Caco-2 (cell line): ENCODE results near the gene SPOCK3. TPM values are rescaled to one million over a fixed set of nuclear protein-coding genes. Genes with fewer than 3 reads are reported as not detected.

Source experiments
- BruUV-seq: library from RNA; stranded (reverse); fragments of 400-500 nt; replicated peaks from 2 replicates; lab custom pipeline; 2021; lab: Mats Ljungman, UMichigan
- CTCF ChIA-PET: fragments of 300-600 bp; sonication (Branson Sonifier 250); formaldehyde crosslinking; loops from one replicate; lab custom pipeline; 2022; ENCODE audit warnings: antibody characterized with exemption; lab: Charles Lee
- POLR2A ChIA-PET: fragments of 300-600 bp; sonication (Branson Sonifier 250); formaldehyde crosslinking; loops from one replicate; lab custom pipeline; 2022; ENCODE audit warnings: antibody characterized with exemption; lab: Charles Lee
- DNase-seq, 2 experiments: peaks; one replicate each; pipeline versions ENCODE4 v3.0.0 to v3.0.0-alpha.2; 2020 to 2022
- H3K27me3 ChIP-seq: replicated peaks from 2 replicates; pipeline ENCODE4 v1.6.0; 2011; ENCODE audit warnings: low read length; ENCODE audit not compliant: control insufficient read depth, insufficient read depth
- H3K36me3 ChIP-seq: 2 replicates; pipeline ENCODE4 v1.5.1; 2011; ENCODE audit warnings: low read length; ENCODE audit not compliant: control insufficient read depth, insufficient read depth
- H3K4me1 ChIP-seq: fragments of 250-450 bp; sonication (Bioruptor Pico); 2 replicates; pipeline ENCODE4 v1.5.1; 2020; ENCODE audit warnings: mild to moderate bottlenecking
- H3K4me3 ChIP-seq: 2 replicates; pipeline ENCODE4 v1.5.1; 2011; ENCODE audit warnings: low read depth, mild to moderate bottlenecking, control low read depth, low read length
- H3K9me3 ChIP-seq: fragments of 250-450 bp; sonication (Bioruptor Pico); 2 replicates; pipeline ENCODE4 v1.5.1; 2020; ENCODE audit warnings: mild to moderate bottlenecking, moderate library complexity
- H3K27ac Mint-ChIP-seq: one replicate; pipeline ENCODE4 v1.8.0; 2022; ENCODE audit warnings: mixed read lengths; ENCODE audit not compliant: unreplicated experiment
- H3K27me3 Mint-ChIP-seq: one replicate; pipeline ENCODE4 v1.8.0; 2022; ENCODE audit warnings: mixed read lengths; ENCODE audit not compliant: insufficient read depth, unreplicated experiment
- H3K36me3 Mint-ChIP-seq: one replicate; pipeline ENCODE4 v1.8.0; 2022; ENCODE audit warnings: mild to moderate bottlenecking, mixed read lengths; ENCODE audit not compliant: insufficient read depth, unreplicated experiment
- H3K4me1 Mint-ChIP-seq: one replicate; pipeline ENCODE4 v1.8.0; 2022; ENCODE audit warnings: low read depth, mixed read lengths; ENCODE audit not compliant: unreplicated experiment
- H3K4me3 Mint-ChIP-seq: one replicate; pipeline ENCODE4 v1.8.0; 2022; ENCODE audit warnings: mild to moderate bottlenecking, moderate library complexity, mixed read lengths; ENCODE audit not compliant: unreplicated experiment
- H3K9me3 Mint-ChIP-seq: one replicate; pipeline ENCODE4 v1.8.0; 2022; ENCODE audit warnings: mixed read lengths; ENCODE audit not compliant: unreplicated experiment
- CTCF ChIP-seq, 2 experiments: fragments of 200-600 bp in 1 of 2; IDR thresholded peaks; 1 replicate in 1 of 2; 2 replicates in 1 of 2; pipeline versions ENCODE4 v1.5.1 to v1.8.0; 2011 to 2022; ENCODE audit warnings: antibody characterized with exemption in 1 of 2, control low read depth in 1 of 2, inconsistent platforms in 1 of 2, low read depth in 1 of 2, low read length in 1 of 2, mild to moderate bottlenecking in 1 of 2, moderate library complexity in 1 of 2; ENCODE audit not compliant: insufficient read depth in 1 of 2, severe bottlenecking in 1 of 2, unreplicated experiment in 1 of 2
- intact Hi-C: fragments of 100-400 bp; cut with micrococcal nuclease; formaldehyde crosslinking; loops from one replicate; pipeline ENCODE4 v1.10.0; 2022; ENCODE audit not compliant: unreplicated experiment
- total RNA-seq: library from RNA; stranded (reverse); gene quantifications from 2 replicates; pipeline ENCODE4 v1.2.3, GENCODE V29; 2022

Gene SPOCK3
- total RNA-seq, 1 experiment from 2014 or later = 1.3 TPM

GRCh38 chr4:166989886-166990285 is 244.4 kb downstream of the SPOCK3 start:
- POLR2A ChIA-PET = no interaction called here
- no peaks in the 10 kb centered on the region for H3K27me3 ChIP-seq
- Mint-ChIP-seq H3K27ac (no peak overlapping the region), H3K9me3 (no peaks in the 10 kb centered on the region), H3K27me3 (no peaks in the 10 kb centered on the region), H3K36me3 (no peaks in the 10 kb centered on the region), H3K4me1 (no peaks in the 10 kb centered on the region), H3K4me3 (no peak overlapping the region)
- H3K36me3 ChIP-seq = no peaks in the 10 kb centered on the region
- CTCF ChIA-PET = no interaction called here
- TF ChIP-seq CTCF (IDR thresholded peaks at IDR 0.05; ENCODE audit: insufficient read depth in 1 of 2, low read depth in 1 of 2, low read length in 1 of 2, severe bottlenecking in 1 of 2, unreplicated experiment in 1 of 2) = no peak
- DNase-seq = no peak
- H3K9me3 ChIP-seq = no peaks in the 10 kb centered on the region
- no peak overlapping the region for H3K4me3 ChIP-seq
- BruUV-seq = no TSS peak
- intact Hi-C loops = no loop called here
- no peaks in the 10 kb centered on the region for H3K4me1 ChIP-seq

GRCh38 chr4:166987026-166987425 is 247.3 kb downstream of the SPOCK3 start:
- Mint-ChIP-seq H3K27me3 (no peaks in the 10 kb centered on the region), H3K9me3 (no peaks in the 10 kb centered on the region), H3K4me3 (no peak overlapping the region), H3K27ac (no peak overlapping the region), H3K36me3 (no peaks in the 10 kb centered on the region), H3K4me1 (no peaks in the 10 kb centered on the region)
- Histone ChIP-seq H3K4me3 (no peak overlapping the region), H3K4me1 (no peaks in the 10 kb centered on the region), H3K9me3 (no peaks in the 10 kb centered on the region), H3K27me3 (no peaks in the 10 kb centered on the region), H3K36me3 (no peaks in the 10 kb centered on the region)
- no peak for TF ChIP-seq CTCF (IDR thresholded peaks at IDR 0.05; ENCODE audit: insufficient read depth in 1 of 2, low read depth in 1 of 2, low read length in 1 of 2, severe bottlenecking in 1 of 2, unreplicated experiment in 1 of 2)
- BruUV-seq = no TSS peak
- POLR2A ChIA-PET = no interaction called here
- CTCF ChIA-PET = no interaction called here
- no peak for DNase-seq
- intact Hi-C loops = no loop called here

- no peak for TF ChIP-seq CTCF (IDR thresholded peaks at IDR 0.05; ENCODE audit: insufficient read depth in 1 of 2, low read depth in 1 of 2, low read length in 1 of 2, severe bottlenecking in 1 of 2, unreplicated experiment in 1 of 2)
- no TSS peak for BruUV-seq
- Histone ChIP-seq H3K27me3 (no peaks in the 10 kb centered on the region), H3K4me1 (no peaks in the 10 kb centered on the region), H3K4me3 (no peak overlapping the region), H3K9me3 (no peaks in the 10 kb centered on the region), H3K36me3 (no peaks in the 10 kb centered on the region)
- intact Hi-C loops = no loop called here
- Mint-ChIP-seq H3K27ac (no peak overlapping the region), H3K4me1 (no peaks in the 10 kb centered on the region), H3K27me3 (peaks cover 9% of the 10 kb centered on the region), H3K36me3 (no peaks in the 10 kb centered on the region), H3K4me3 (no peak overlapping the region), H3K9me3 (no peaks in the 10 kb centered on the region)
- no peak for DNase-seq
- CTCF ChIA-PET = no interaction called here
- POLR2A ChIA-PET = no interaction called here
Observed at GRCh38 chr4:166981847-166982246, 252.4 kb downstream of the SPOCK3 start.
